Kidney epithelial cell (primary cell): ENCODE measurements around the gene CDK10. TPM values are rescaled to one million over a fixed set of nuclear protein-coding genes. Genes with fewer than 3 reads are reported as not detected.
"Not testable (repeated sequence)": the region's sequence is repeated elsewhere in the genome, so short reads cannot be mapped to it uniquely, and the experiment has no call there.

Experiments used
- DNase-seq: peaks from one replicate; pipeline ENCODE4 v3.0.0-alpha.2; 2010; ENCODE audit warnings: low read depth
- H3K27me3 ChIP-seq: 2 replicates; pipeline ENCODE4 v1.6.0; 2011; ENCODE audit warnings: low read length; ENCODE audit not compliant: control insufficient read depth, insufficient read depth
- H3K36me3 ChIP-seq: 2 replicates; pipeline ENCODE4 v1.5.1; 2011; ENCODE audit warnings: low read length; ENCODE audit not compliant: control insufficient read depth, insufficient read depth
- H3K4me3 ChIP-seq: 2 replicates; pipeline ENCODE4 v1.5.1; 2011; ENCODE audit warnings: low read depth, mild to moderate bottlenecking, control low read depth, low read length
- CTCF ChIP-seq: IDR thresholded peaks from 2 replicates; pipeline ENCODE4 v1.5.1; 2011; ENCODE audit warnings: mild to moderate bottlenecking, moderate library complexity, low read length, control low read depth, inconsistent platforms; ENCODE audit not compliant: insufficient read depth, poor library complexity, severe bottlenecking
- total RNA-seq: library from RNA; depleted of rRNA; stranded (reverse); fragments of >200 nt; gene quantifications from 2 replicates; pipeline ENCODE4 v1.2.3, GENCODE V29; 2015

The CDK10 gene
- total RNA-seq, 1 donor from 2014 or later = 50.5 TPM

DNA sequence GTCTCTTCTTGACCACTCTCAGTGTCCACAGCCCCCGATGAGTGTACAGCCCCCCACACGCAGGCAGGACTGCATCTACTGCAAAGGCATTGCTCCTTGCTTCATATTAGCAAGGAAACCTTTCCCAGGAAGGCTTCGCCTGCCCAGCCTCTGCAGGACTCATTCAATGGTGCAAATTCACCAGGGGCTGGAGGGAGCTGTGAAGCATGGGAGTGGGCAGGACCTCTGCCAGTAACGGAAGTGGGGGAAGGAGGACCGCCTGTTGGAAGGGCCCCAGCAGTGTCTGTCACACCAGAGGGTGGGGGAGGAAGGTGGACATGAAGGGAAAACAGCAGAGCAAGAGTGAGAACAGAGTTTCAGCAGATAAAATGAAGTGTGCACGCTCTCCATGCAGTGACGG is 26.3 kb upstream of the CDK10 start:
- no peak for TF ChIP-seq CTCF
- H3K27me3 ChIP-seq = no peaks in the 10 kb centered on the region
- DNase-seq = no peak
- no peak overlapping the region for H3K4me3 ChIP-seq
- peaks cover 5% of the 10 kb centered on the region for H3K36me3 ChIP-seq

- no peak for DNase-seq
- Histone ChIP-seq H3K4me3 (no peak overlapping the region), H3K27me3 (no peaks in the 10 kb centered on the region), H3K36me3 (peaks cover 5% of the 10 kb centered on the region)
- no peak for TF ChIP-seq CTCF
Measured at GRCh38 chr16:89661215-89661614, 25.3 kb upstream of the CDK10 start.

- not testable (repeated sequence) for DNase-seq, H3K36me3 ChIP-seq, H3K27me3 ChIP-seq, H3K4me3 ChIP-seq
Measured at GRCh38 chr16:89664238-89664637, 22.3 kb upstream of the CDK10 start.

GRCh38 chr16:89667000-89667399 is 19.5 kb upstream of the CDK10 start:
- not testable (repeated sequence) for H3K36me3 ChIP-seq, H3K4me3 ChIP-seq, H3K27me3 ChIP-seq, DNase-seq

DNA sequence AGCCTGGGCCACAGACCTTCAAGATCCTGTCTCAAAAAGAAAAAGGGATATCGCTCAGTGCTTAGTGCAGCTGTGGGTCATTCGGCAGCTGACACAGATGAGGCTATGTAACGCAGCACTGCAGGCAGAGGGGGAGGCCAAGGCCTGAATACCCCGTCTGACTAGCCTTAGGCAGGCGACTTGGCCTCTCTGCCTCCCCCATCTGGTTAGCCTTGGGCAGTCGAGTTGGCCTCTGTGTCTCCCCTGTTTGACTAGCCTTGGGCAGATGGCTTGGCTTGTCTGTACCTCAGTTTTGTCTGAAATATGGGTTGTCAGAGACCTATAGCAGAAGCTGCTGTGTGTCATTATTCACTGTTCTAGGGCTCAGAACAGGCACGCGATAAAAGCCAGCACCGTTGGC is 18.9 kb upstream of the CDK10 start:
- TF ChIP-seq CTCF = no peak
- no peaks in the 10 kb centered on the region for H3K27me3 ChIP-seq
- no peak for DNase-seq
- no peak overlapping the region for H3K4me3 ChIP-seq
- H3K36me3 ChIP-seq = peaks cover 1% of the 10 kb centered on the region

DNA sequence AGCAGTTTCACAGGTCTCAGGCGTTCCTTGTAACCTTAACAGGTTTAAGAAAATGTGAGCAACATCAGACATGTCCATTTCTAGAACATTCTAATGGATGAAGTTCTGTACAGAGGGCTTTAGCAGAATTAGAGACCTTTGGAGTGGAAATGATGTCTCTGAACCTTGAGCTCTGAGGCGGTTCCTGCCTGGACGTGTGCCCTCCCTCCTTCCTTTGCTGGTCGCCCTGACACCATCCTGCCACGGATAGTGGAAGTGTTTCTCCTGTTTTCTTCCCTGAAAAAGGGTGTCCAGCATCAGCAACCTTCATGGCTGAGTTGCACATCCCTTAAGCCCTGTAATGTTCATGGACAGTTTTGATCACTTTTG is 17.7 kb upstream of the CDK10 start:
- Histone ChIP-seq H3K27me3 (no peaks in the 10 kb centered on the region), H3K36me3 (peaks cover 1% of the 10 kb centered on the region), H3K4me3 (no peak overlapping the region)
- no peak for DNase-seq
- no peak for TF ChIP-seq CTCF

DNA sequence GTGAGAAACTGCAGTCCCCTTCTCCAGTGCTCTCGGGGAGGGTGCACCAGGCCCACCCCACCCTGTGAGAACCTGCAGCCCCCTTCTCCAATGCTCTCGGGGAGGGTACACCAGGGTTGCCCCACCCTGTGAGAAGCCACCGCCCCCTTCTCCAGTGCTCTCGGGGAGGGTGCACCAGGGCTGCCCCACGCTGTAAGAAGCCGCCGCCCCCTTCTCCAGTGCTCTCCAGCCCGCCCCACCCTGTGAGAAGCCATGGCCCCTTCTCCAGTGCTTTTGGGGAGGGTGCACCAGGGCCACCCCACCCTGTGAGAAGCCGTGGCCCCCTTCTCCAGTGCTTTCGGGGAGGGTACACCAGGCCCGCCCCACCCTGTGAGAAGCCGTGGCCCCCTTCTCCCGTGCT is 16.7 kb upstream of the CDK10 start:
- no peak for DNase-seq
- H3K27me3 ChIP-seq = no peaks in the 10 kb centered on the region
- no peaks in the 10 kb centered on the region for H3K36me3 ChIP-seq
- H3K4me3 ChIP-seq = no peak overlapping the region
- no peak for TF ChIP-seq CTCF
